Esophagus squamous epithelium (tissue), 5 donors: ENCODE results near the gene RPL28. TPM values are rescaled to one million over a fixed set of nuclear protein-coding genes. Genes with fewer than 3 reads are reported as not detected.
"Not testable (repeated sequence)": the region's sequence is repeated elsewhere in the genome, so short reads cannot be mapped to it uniquely, and the experiment has no call there.

Experiments used
- DNase-seq: peaks from one replicate; lab custom pipeline; 2025; lab: John Stamatoyannopoulos, UW
- H3K27ac ChIP-seq, 4 donors: fragments of 200-600 bp; sonication (generic); one replicate each; pipeline ENCODE4 v1.5.1; 2016 to 2019; ENCODE audit warnings: mild to moderate bottlenecking in 1 of 4
- H3K27me3 ChIP-seq, 4 donors: fragments of 200-600 bp; sonication (generic); 1 replicate in 3 of 4; 2 replicates in 1 of 4; pipeline versions ENCODE4 v1.5.1 to v1.6.0; 2017 to 2021; ENCODE audit warnings: antibody characterized with exemption in 1 of 4
- H3K36me3 ChIP-seq, 3 donors: fragments of 200-600 bp; sonication (generic); one replicate each; pipeline ENCODE4 v1.5.1; 2016 to 2019
- H3K4me1 ChIP-seq, 3 donors: fragments of 200-600 bp; sonication (generic); one replicate each; pipeline ENCODE4 v1.5.1; 2017 to 2019
- H3K4me3 ChIP-seq, 4 donors: fragments of 200-600 bp; sonication (generic); 1 replicate in 3 of 4; 2 replicates in 1 of 4; pipeline ENCODE4 v1.5.1; 2016 to 2019; ENCODE audit warnings: mild to moderate bottlenecking in 2 of 4, moderate library complexity in 1 of 4
- H3K9me3 ChIP-seq, 3 donors: fragments of 200-600 bp; sonication (generic); one replicate each; pipeline ENCODE4 v1.5.1; 2016 to 2019
- CTCF ChIP-seq, 6 experiments: fragments of 450-650 bp in 4 of 6; fragments of 200-600 bp in 2 of 6; sonication (generic) in 2 of 6; IDR thresholded peaks; one replicate each; pipeline ENCODE4 v1.5.1; 2016 to 2019; ENCODE audit warnings: antibody characterized with exemption in 6 of 6, mild to moderate bottlenecking in 4 of 6, moderate library complexity in 4 of 6
- POLR2A ChIP-seq, 4 donors: fragments of 450-650 bp; IDR thresholded peaks; one replicate each; pipeline ENCODE4 v1.6.1; 2017; ENCODE audit warnings: antibody characterized with exemption in 4 of 4, mild to moderate bottlenecking in 4 of 4, moderate library complexity in 3 of 4
- WGBS, 2 donors: methylation state at CpG; one replicate each; pipeline ENCODE4 v1.1.5; 2018; 5-methylcytosine and 5-hydroxymethylcytosine counted together
- intact Hi-C: fragments of 100-400 bp; cut with DNase I; formaldehyde crosslinking; loops from one replicate; pipeline ENCODE4 v1.15.0; 2022
- total RNA-seq, 4 donors: library from RNA; depleted of rRNA; stranded (reverse); fragments of >200 nt; gene quantifications; one replicate each; pipeline ENCODE4 v1.1.0, GENCODE V29; 2016
- donor health status: DM: yes; HTN: yes; CAD: no.

The RPL28 gene
- total RNA-seq, 4 donors from 2014 or later = 395 to 866 (median 753) TPM

- Histone ChIP-seq H3K27me3 (peaks cover 21 to 93% (median 35%) of the 10 kb centered on the region in 4 donors), H3K27ac (no peak within 1 kb of the TSS), H3K9me3 (no peaks in the 10 kb centered on the region), H3K36me3 (no peaks in the 10 kb centered on the region), H3K4me1 (peaks cover 11 to 65% (median 18%) of the 10 kb centered on the region in 3 donors), H3K4me3 (peak within 1 kb of the TSS in 2 of 4 donors; percentile 15 to 35)
- intact Hi-C loops = no loop called here
- no peak for TF ChIP-seq POLR2A (IDR thresholded peaks at IDR 0.05)
- no peak for TF ChIP-seq CTCF (IDR thresholded peaks at IDR 0.05)
- no peak for DNase-seq
- 1 to 3% methylated on average over 32 to 41 of the region's 43 CpGs for WGBS, 2 donors
Measured at GRCh38 chr19:55443045-55443823, 57.5 kb downstream of the RPL28 start, which contains the start of gene SHISA7. TSS of gene SHISA7 (minus strand) at chr19:55443300. CDS start at chr19:55442863, 437 bp downstream.

GRCh38 chr19:55443824-55444480 lies 58.2 kb downstream of the RPL28 start:
- intact Hi-C loops = no loop called here

GRCh38 chr19:55444646-55445045 lies 58.9 kb downstream of the RPL28 start:
- no peak overlapping the region for H3K4me3 ChIP-seq
- 48 to 54% methylated on average over 10 to 11 of the region's 11 CpGs for WGBS, 2 donors

More at GRCh38 chr19:55443824-55444480, 58.2 kb downstream of the RPL28 start:
- Histone ChIP-seq H3K9me3 (no peaks in the 10 kb centered on the region), H3K27me3 (peaks cover 21 to 86% (median 35%) of the 10 kb centered on the region in 4 donors), H3K36me3 (no peaks in the 10 kb centered on the region), H3K27ac (no peak overlapping the region), H3K4me1 (peaks cover 11 to 65% (median 18%) of the 10 kb centered on the region in 3 donors), H3K4me3 (no peak overlapping the region)
- no peak for DNase-seq
- WGBS, 2 donors = 31 to 33% methylated on average over 17 to 18 of the region's 18 CpGs
- no peak for TF ChIP-seq POLR2A (IDR thresholded peaks at IDR 0.05)

GRCh38 chr19:55446060-55446459 lies 60.3 kb downstream of the RPL28 start:
- Histone ChIP-seq H3K27ac (no peak overlapping the region), H3K4me1 (peaks cover 11 to 57% (median 12%) of the 10 kb centered on the region in 3 donors), H3K4me3 (no peak overlapping the region), H3K36me3 (no peaks in the 10 kb centered on the region), H3K9me3 (no peaks in the 10 kb centered on the region), H3K27me3 (peaks cover 14 to 83% (median 33%) of the 10 kb centered on the region in 4 donors)
- TF ChIP-seq POLR2A (IDR thresholded peaks at IDR 0.05) = no peak
- no peak for TF ChIP-seq CTCF (IDR thresholded peaks at IDR 0.05)
- 29 to 34% methylated on average over 7 to 8 of the region's 8 CpGs for WGBS, 2 donors
- intact Hi-C loops = no loop called here
- DNase-seq = no peak

More at GRCh38 chr19:55444646-55445045, 58.9 kb downstream of the RPL28 start:
- TF ChIP-seq POLR2A (IDR thresholded peaks at IDR 0.05) (no peak), CTCF (IDR thresholded peaks at IDR 0.05) (no peak)
- DNase-seq = no peak
- Histone ChIP-seq H3K9me3 (no peaks in the 10 kb centered on the region), H3K27ac (no peak overlapping the region), H3K36me3 (no peaks in the 10 kb centered on the region), H3K4me1 (peaks cover 11 to 65% (median 18%) of the 10 kb centered on the region in 3 donors), H3K27me3 (peaks cover 25 to 86% (median 37%) of the 10 kb centered on the region in 4 donors)
- intact Hi-C loops = no loop called here

GRCh38 chr19:55447421-55448174 lies 61.9 kb downstream of the RPL28 start:
- no peak for DNase-seq
- intact Hi-C loops = no loop called here
- H3K27me3 ChIP-seq = peaks cover 9 to 83% (median 35%) of the 10 kb centered on the region in 4 donors
- H3K4me1 ChIP-seq = peaks cover 15 to 58% (median 19%) of the 10 kb centered on the region in 3 donors
- no peak overlapping the region for H3K27ac ChIP-seq
- H3K9me3 ChIP-seq = no peaks in the 10 kb centered on the region
- WGBS, 2 donors = 39 to 41% methylated on average over 5 to 7 of the region's 16 CpGs
- no peaks in the 10 kb centered on the region for H3K36me3 ChIP-seq
- no peak for TF ChIP-seq POLR2A (IDR thresholded peaks at IDR 0.05)
- TF ChIP-seq CTCF (IDR thresholded peaks at IDR 0.05) = no peak
- H3K4me3 ChIP-seq = no peak overlapping the region

GRCh38 chr19:55448175-55448490 lies 62.4 kb downstream of the RPL28 start:
- H3K9me3 ChIP-seq, H3K36me3 ChIP-seq, H3K4me3 ChIP-seq, DNase-seq, H3K27ac ChIP-seq, intact Hi-C loops: not testable (repeated sequence)
- WGBS, 2 donors = 79 to 83% methylated on average over 5 of the region's 5 CpGs
- H3K27me3 ChIP-seq = peaks cover 6 to 83% (median 31%) of the 10 kb centered on the region in 4 donors
- H3K4me1 ChIP-seq = peaks cover 15 to 58% (median 20%) of the 10 kb centered on the region in 3 donors
